Trophoblast cell (in vitro differentiated cells and primary cell): ENCODE measurements around the gene PAEP.
A peak's percentile ranks its signal among the peaks of the same experiment; 100 is the strongest.

Experiments
- DNase-seq, 2 donors: peaks; one replicate each; pipeline ENCODE4 v3.0.0-alpha.2; 2016
- H2AFZ ChIP-seq: 2 replicates; pipeline ENCODE4 v1.6.1; 2013; ENCODE audit warnings: low read length, moderate library complexity, mild to moderate bottlenecking; ENCODE audit not compliant: insufficient read depth, poor library complexity
- H2AK5ac ChIP-seq: 2 replicates; pipeline ENCODE4 v1.6.1; 2013; ENCODE audit warnings: mild to moderate bottlenecking, low read length
- H2BK120ac ChIP-seq: 2 replicates; pipeline ENCODE4 v1.6.1; 2013; ENCODE audit warnings: low read length, mild to moderate bottlenecking, moderate library complexity; ENCODE audit not compliant: insufficient read depth, poor library complexity
- H2BK12ac ChIP-seq: 2 replicates; pipeline ENCODE4 v1.6.1; 2013; ENCODE audit warnings: mild to moderate bottlenecking, low read length, moderate library complexity
- H2BK5ac ChIP-seq: 2 replicates; pipeline ENCODE4 v1.6.1; 2013; ENCODE audit warnings: low read length, low read depth, moderate library complexity, mild to moderate bottlenecking; ENCODE audit not compliant: poor library complexity
- H3K14ac ChIP-seq: 2 replicates; pipeline ENCODE4 v1.6.1; 2013; ENCODE audit warnings: mild to moderate bottlenecking, low read length
- H3K18ac ChIP-seq: 2 replicates; pipeline ENCODE4 v1.6.1; 2013; ENCODE audit warnings: mild to moderate bottlenecking, low read length
- H3K23ac ChIP-seq: 2 replicates; pipeline ENCODE4 v1.6.1; 2013; ENCODE audit warnings: low read length
- H3K27ac ChIP-seq: 2 replicates; pipeline ENCODE4 v1.5.1; 2013; ENCODE audit warnings: low read depth, mild to moderate bottlenecking, inconsistent platforms, low read length, moderate library complexity
- H3K27me3 ChIP-seq: 2 replicates; pipeline ENCODE4 v1.6.1; 2013; ENCODE audit warnings: inconsistent platforms, mild to moderate bottlenecking, low read length, moderate library complexity; ENCODE audit not compliant: insufficient read depth
- H3K36me3 ChIP-seq, 2 experiments: 1 replicate in 1 of 2; 2 replicates in 1 of 2; pipeline ENCODE4 v1.6.1; 2013; ENCODE audit warnings: low read length in 2 of 2, mild to moderate bottlenecking in 2 of 2, moderate library complexity in 1 of 2; ENCODE audit not compliant: insufficient read depth in 2 of 2, control insufficient read depth in 1 of 2
- H3K4ac ChIP-seq: 2 replicates; pipeline ENCODE4 v1.6.1; 2013; ENCODE audit warnings: low read depth, mild to moderate bottlenecking, low read length, moderate library complexity
- H3K4me1 ChIP-seq, 2 experiments: 1 replicate in 1 of 2; 2 replicates in 1 of 2; pipeline ENCODE4 v1.6.1; 2013; ENCODE audit warnings: low read length in 2 of 2, mild to moderate bottlenecking in 2 of 2, moderate library complexity in 1 of 2; ENCODE audit not compliant: insufficient read depth in 2 of 2, control insufficient read depth in 1 of 2
- H3K4me2 ChIP-seq: 2 replicates; pipeline ENCODE4 v1.6.1; 2013; ENCODE audit warnings: inconsistent platforms, mild to moderate bottlenecking, low read length, moderate library complexity
- H3K4me3 ChIP-seq: 2 replicates; pipeline ENCODE4 v1.5.1; 2013; ENCODE audit warnings: mild to moderate bottlenecking, low read depth, low read length, inconsistent platforms
- H3K79me1 ChIP-seq: one replicate; pipeline ENCODE4 v1.6.1; 2013; ENCODE audit warnings: low read length
- H3K79me2 ChIP-seq: 2 replicates; pipeline ENCODE4 v1.6.1; 2013; ENCODE audit warnings: low read length, mild to moderate bottlenecking; ENCODE audit not compliant: control insufficient read depth, insufficient read depth, poor library complexity
- H3K9ac ChIP-seq: 2 replicates; pipeline ENCODE4 v1.6.1; 2013; ENCODE audit warnings: mild to moderate bottlenecking, low read length
- H3K9me3 ChIP-seq: 2 replicates; pipeline ENCODE4 v1.6.1; 2013; ENCODE audit warnings: low read depth, mild to moderate bottlenecking, control low read depth, inconsistent platforms, low read length; ENCODE audit not compliant: insufficient read depth
- H4K12ac ChIP-seq: 2 replicates; pipeline ENCODE4 v1.6.1; 2013; ENCODE audit warnings: low read depth, mild to moderate bottlenecking, low read length, moderate library complexity
- H4K8ac ChIP-seq: 2 replicates; pipeline ENCODE4 v1.6.1; 2013; ENCODE audit warnings: low read depth, mild to moderate bottlenecking, low read length, moderate library complexity
- H4K91ac ChIP-seq: one replicate; pipeline ENCODE4 v1.6.1; 2013; ENCODE audit warnings: low read depth, mild to moderate bottlenecking, low read length, moderate library complexity
- WGBS: extraction: QIAGEN DNeasy Blood & Tissue Kit; methylation state at CpG from one replicate; pipeline ENCODE4 v1.1.7; 2013; ENCODE audit warnings: missing lambda C conversion rate; ENCODE audit not compliant: insufficient read length, insufficient coverage; ENCODE audit errors: extremely low coverage; 5-methylcytosine and 5-hydroxymethylcytosine counted together

PAEP gene

GRCh38 chr9:135596211-135596610, 34.7 kb downstream of the PAEP start:
- Histone ChIP-seq H3K79me2 (no peaks in the 10 kb centered on the region), H2BK12ac (no peak overlapping the region), H3K4me3 (no peak overlapping the region), H2AFZ (no peak overlapping the region), H3K4me2 (no peak overlapping the region), H3K14ac (no peak overlapping the region), H4K91ac (no peak overlapping the region), H3K9me3 (no peaks in the 10 kb centered on the region), H2AK5ac (no peak overlapping the region), H2BK120ac (no peak overlapping the region), H3K23ac (no peak overlapping the region), H3K18ac (no peak overlapping the region), H2BK5ac (no peak overlapping the region), H3K36me3 (no peaks in the 10 kb centered on the region), H3K4ac (no peak overlapping the region), H3K27ac (no peak overlapping the region), H3K79me1 (no peaks in the 10 kb centered on the region), H3K9ac (no peak overlapping the region), H3K4me1 (no peaks in the 10 kb centered on the region), H4K12ac (no peak overlapping the region), H3K27me3 (no peaks in the 10 kb centered on the region), H4K8ac (no peak overlapping the region)
- no peak for DNase-seq
- WGBS = no CpG with 5 or more reads among the region's 2 CpGs

GRCh38 chr9:135600296-135600817, 38.8 kb downstream of the PAEP start:
- no peak overlapping the region for H3K27ac ChIP-seq
- H3K27me3 ChIP-seq = no peaks in the 10 kb centered on the region
- H2BK120ac ChIP-seq = no peak overlapping the region
- H3K36me3 ChIP-seq = no peaks in the 10 kb centered on the region
- no peak overlapping the region for H2AFZ ChIP-seq
- no peak for DNase-seq
- H3K4me3 ChIP-seq = no peak overlapping the region
- no peak overlapping the region for H3K9ac ChIP-seq
- no peak overlapping the region for H2AK5ac ChIP-seq
- no peaks in the 10 kb centered on the region for H3K9me3 ChIP-seq
- H3K18ac ChIP-seq = no peak overlapping the region
- no peaks in the 10 kb centered on the region for H3K79me1 ChIP-seq
- H4K8ac ChIP-seq = no peak overlapping the region
- H3K4me1 ChIP-seq = no peaks in the 10 kb centered on the region
- no peak overlapping the region for H2BK12ac ChIP-seq
- H3K14ac ChIP-seq = no peak overlapping the region
- H2BK5ac ChIP-seq = no peak overlapping the region
- no CpG with 5 or more reads among the region's 5 CpGs for WGBS
- H3K4me2 ChIP-seq = no peak overlapping the region
- no peaks in the 10 kb centered on the region for H3K79me2 ChIP-seq
- H3K23ac ChIP-seq = no peak overlapping the region
- no peak overlapping the region for H4K12ac ChIP-seq
- no peak overlapping the region for H3K4ac ChIP-seq
- H4K91ac ChIP-seq = no peak overlapping the region

GRCh38 chr9:135601988-135602387, 40.4 kb downstream of the PAEP start:
- no peak overlapping the region for H3K27ac ChIP-seq
- no peaks in the 10 kb centered on the region for H3K79me2 ChIP-seq
- H4K8ac ChIP-seq = no peak overlapping the region
- H3K4me2 ChIP-seq = no peak overlapping the region
- no peak overlapping the region for H3K23ac ChIP-seq
- no peaks in the 10 kb centered on the region for H3K9me3 ChIP-seq
- no peak overlapping the region for H2AK5ac ChIP-seq
- H3K14ac ChIP-seq = no peak overlapping the region
- no peaks in the 10 kb centered on the region for H3K79me1 ChIP-seq
- no peak overlapping the region for H2BK120ac ChIP-seq
- H3K18ac ChIP-seq = no peak overlapping the region
- H3K27me3 ChIP-seq = no peaks in the 10 kb centered on the region
- H3K4me1 ChIP-seq = no peaks in the 10 kb centered on the region
- H3K36me3 ChIP-seq = no peaks in the 10 kb centered on the region
- H3K4me3 ChIP-seq = no peak overlapping the region
- no peak overlapping the region for H4K12ac ChIP-seq
- H2AFZ ChIP-seq = no peak overlapping the region
- no peak overlapping the region for H4K91ac ChIP-seq
- no peak overlapping the region for H3K4ac ChIP-seq
- H2BK12ac ChIP-seq = no peak overlapping the region
- no peak for DNase-seq
- WGBS = no CpG with 5 or more reads among the region's 8 CpGs
- no peak overlapping the region for H2BK5ac ChIP-seq
- H3K9ac ChIP-seq = no peak overlapping the region

GRCh38 chr9:135602789-135603481, 41.4 kb downstream of the PAEP start:
- Histone ChIP-seq H2AFZ (no peak overlapping the region), H2AK5ac (no peak overlapping the region), H3K36me3 (no peaks in the 10 kb centered on the region), H3K4me3 (no peak overlapping the region), H3K9ac (no peak overlapping the region), H3K18ac (no peak overlapping the region), H3K23ac (no peak overlapping the region), H3K4me1 (no peaks in the 10 kb centered on the region), H2BK120ac (no peak overlapping the region), H3K9me3 (no peaks in the 10 kb centered on the region), H3K79me2 (no peaks in the 10 kb centered on the region), H2BK12ac (peak overlapping the region; percentile 8), H4K8ac (no peak overlapping the region), H3K14ac (no peak overlapping the region), H3K79me1 (no peaks in the 10 kb centered on the region), H3K4ac (no peak overlapping the region), H3K27me3 (no peaks in the 10 kb centered on the region), H3K4me2 (no peak overlapping the region), H4K91ac (no peak overlapping the region), H4K12ac (no peak overlapping the region), H2BK5ac (no peak overlapping the region), H3K27ac (no peak overlapping the region)
- DNase-seq = peak; percentile 6 to 68
- WGBS = no CpG with 5 or more reads among the region's 24 CpGs
